GM12878 (cell line): ENCODE measurements around the gene SIRT5. TPM values are rescaled to one million over a fixed set of nuclear protein-coding genes. Genes with fewer than 3 reads are reported as not detected.

Experiments
- ATAC-seq: fragments of 200-7000 bp; cut with Tn5 transposase; 3 replicates; pipeline ENCODE4 v1.9.1; 2020; ENCODE audit warnings: mild to moderate bottlenecking, moderate library complexity
- BruUV-seq: library from RNA; stranded (reverse); fragments of 400-500 nt; replicated peaks from 2 replicates; lab custom pipeline; 2021; lab: Mats Ljungman, UMichigan
- CTCF ChIA-PET: fragments of 300-600 bp; sonication (Branson Sonifier 250); formaldehyde crosslinking; extraction: SDS; loops from one replicate; lab custom pipeline; 2021; ENCODE audit warnings: inconsistent platforms; lab: Yijun Ruan, JAX
- POLR2A ChIA-PET: fragments of 350-600 bp; formaldehyde crosslinking; extraction: SDS; loops from one replicate; lab custom pipeline; 2021; ENCODE audit warnings: inconsistent platforms; lab: Charles Lee
- RAD21 ChIA-PET: fragments of 300-600 bp; sonication (Branson Sonifier 250); formaldehyde crosslinking; loops from one replicate; lab custom pipeline; 2023; ENCODE audit warnings: antibody characterized with exemption; ENCODE audit not compliant: unreplicated experiment; lab: Charles Lee
- SMC1A ChIA-PET: fragments of 300-600 bp; sonication (Branson Sonifier 250); formaldehyde crosslinking; loops from one replicate; lab custom pipeline; 2023; ENCODE audit not compliant: unreplicated experiment, uncharacterized antibody; lab: Charles Lee
- DNase-seq: peaks from one replicate; pipeline ENCODE4 v3.0.0-alpha.2; 2011; ENCODE audit warnings: low read depth, low spot score
- FAIRE-seq: peaks from 3 replicates; lab custom pipeline; 2011; peaks lifted over from hg19 to GRCh38; lab: Jason Lieb, UNC
- H2AFZ ChIP-seq: 2 replicates; pipeline ENCODE4 v1.6.0; 2011; ENCODE audit warnings: low read depth, low read length, control low read depth; ENCODE audit not compliant: control insufficient read depth
- H3K27ac ChIP-seq: 2 replicates; pipeline ENCODE4 v1.5.1; 2011; ENCODE audit warnings: control low read depth; ENCODE audit not compliant: control insufficient read depth, insufficient read depth
- H3K27me3 ChIP-seq, 2 experiments: replicated peaks in 1 of 2; 2 replicates each; pipeline versions ENCODE4 v1.6.0 to v1.6.1; 2011; ENCODE audit warnings: low read length in 1 of 2; ENCODE audit not compliant: control insufficient read depth in 2 of 2, insufficient read depth in 2 of 2
- H3K36me3 ChIP-seq, 2 experiments: 2 replicates each; pipeline ENCODE4 v1.5.1; 2011; ENCODE audit warnings: low read length in 1 of 2; ENCODE audit not compliant: control insufficient read depth in 2 of 2, insufficient read depth in 2 of 2
- H3K4me1 ChIP-seq: 2 replicates; pipeline ENCODE4 v1.6.1; 2011; ENCODE audit warnings: mild to moderate bottlenecking, low read length, moderate library complexity, mixed read lengths; ENCODE audit not compliant: control insufficient read depth, insufficient read depth
- H3K4me2 ChIP-seq: 2 replicates; pipeline ENCODE4 v1.6.0; 2011; ENCODE audit warnings: control low read depth; ENCODE audit not compliant: control insufficient read depth, insufficient read depth
- H3K4me3 ChIP-seq: fragments of 200-600 bp; sonication (generic); 2 replicates; pipeline ENCODE4 v1.5.1; 2016
- H3K79me2 ChIP-seq: 2 replicates; pipeline ENCODE4 v1.6.0; 2011; ENCODE audit warnings: low read length; ENCODE audit not compliant: control insufficient read depth, insufficient read depth
- H3K9ac ChIP-seq: 2 replicates; pipeline ENCODE4 v1.8.0; 2011; ENCODE audit warnings: low read length, control low read depth, mixed read lengths; ENCODE audit not compliant: control insufficient read depth, insufficient read depth
- H3K9me3 ChIP-seq: replicated peaks from 3 replicates; pipeline ENCODE4 v1.5.1; 2011; ENCODE audit warnings: mild to moderate bottlenecking, low read length; ENCODE audit not compliant: control insufficient read depth, insufficient read depth
- H4K20me1 ChIP-seq: 2 replicates; pipeline ENCODE4 v1.6.0; 2011; ENCODE audit not compliant: control insufficient read depth, insufficient read depth
- BCL11A ChIP-seq: IDR thresholded peaks from 2 replicates; pipeline ENCODE4 v1.6.1; 2011; ENCODE audit warnings: low read depth, low read length
- EGR1 ChIP-seq, 2 experiments: IDR thresholded peaks; 1 replicate in 1 of 2; 2 replicates in 1 of 2; pipeline ENCODE4 v1.6.1; 2011 to 2012; ENCODE audit warnings: low read depth in 2 of 2, low read length in 2 of 2, borderline replicate concordance in 1 of 2, mild to moderate bottlenecking in 1 of 2, moderate library complexity in 1 of 2
- HCFC1 ChIP-seq: fragments of 150-350 bp; IDR thresholded peaks from 2 replicates; pipeline ENCODE4 v1.6.1; 2014; ENCODE audit warnings: low read length
- HDAC6 ChIP-seq: fragments of 200-600 bp; sonication (generic); IDR thresholded peaks from one replicate; pipeline ENCODE4 v1.8.0; 2017; ENCODE audit warnings: antibody characterized with exemption; ENCODE audit not compliant: unreplicated experiment
- IRF3 ChIP-seq: fragments of 450-650 bp; IDR thresholded peaks from 2 replicates; pipeline ENCODE4 v1.6.1; 2014; ENCODE audit warnings: mild to moderate bottlenecking
- IRF5 ChIP-seq: fragments of 450-650 bp; IDR thresholded peaks from 2 replicates; pipeline ENCODE4 v1.6.1; 2017; ENCODE audit warnings: borderline replicate concordance
- MEF2A ChIP-seq: IDR thresholded peaks from 2 replicates; pipeline ENCODE4 v1.6.1; 2011; ENCODE audit warnings: low read depth, mild to moderate bottlenecking, low read length, moderate library complexity; ENCODE audit not compliant: insufficient read depth
- PKNOX1 ChIP-seq: fragments of 450-650 bp; IDR thresholded peaks from 2 replicates; pipeline ENCODE4 v1.6.1; 2016; ENCODE audit warnings: mild to moderate bottlenecking
- PRDM15 ChIP-seq: fragments of 450-650 bp; formaldehyde crosslinking; IDR thresholded peaks from 2 replicates; pipeline ENCODE4 v1.4.0; 2020; ENCODE audit warnings: mild to moderate bottlenecking, moderate library complexity
- RAD21 ChIP-seq: IDR thresholded peaks from 2 replicates; pipeline ENCODE4 v1.6.1; 2011; ENCODE audit warnings: mild to moderate bottlenecking, low read depth, low read length, moderate library complexity; ENCODE audit not compliant: insufficient read depth
- RAD51 ChIP-seq: fragments of 450-650 bp; IDR thresholded peaks from 2 replicates; pipeline ENCODE4 v1.6.1; 2016; ENCODE audit warnings: moderate library complexity, mild to moderate bottlenecking, inconsistent platforms
- RUNX3 ChIP-seq: IDR thresholded peaks from 2 replicates; pipeline ENCODE4 v1.6.1; 2012; ENCODE audit warnings: low read length, inconsistent platforms
- ZNF207 ChIP-seq: fragments of 450-650 bp; IDR thresholded peaks from 2 replicates; pipeline ENCODE4 v1.6.1; 2014; ENCODE audit warnings: antibody characterized with exemption, mild to moderate bottlenecking, borderline replicate concordance
- WGBS: methylation state at CpG from one replicate; pipeline ENCODE4 v1.1.6; 2016; ENCODE audit warnings: low lambda C conversion rate; ENCODE audit not compliant: insufficient replicate concordance, insufficient coverage; ENCODE audit errors: missing lambda C conversion rate; 5-methylcytosine and 5-hydroxymethylcytosine counted together
- in situ Hi-C: fragments of 300-500 bp; cut with MboI; formaldehyde crosslinking; loops from 9 replicates; pipeline ENCODE4 v1.14.3; 2018; ENCODE audit warnings: mixed read lengths
- intact Hi-C: fragments of 100-400 bp; cut with micrococcal nuclease; formaldehyde crosslinking; loops from one replicate; pipeline ENCODE4 v1.14.2; 2022; ENCODE audit not compliant: unreplicated experiment
- polyA plus RNA-seq, 11 experiments: library from polyadenylated mRNA; depleted of rRNA in 4 of 11; unstranded in 6 of 11; stranded (reverse) in 5 of 11; fragments of >200 nt; fragmentation: Nextera tagmentation in 4 of 11; fragmentation: Illumina TruSeq in 1 of 11; extraction: Ambion mirVana in 4 of 11; extraction: Trizol in 1 of 11; gene quantifications; 1 replicate in 1 of 11; 2 replicates in 10 of 11; pipeline versions ENCODE4 v1.2.1 to v1.2.3, GENCODE V29; 2011 to 2016; ENCODE audit warnings: inconsistent platforms in 2 of 11, missing spikeins in 2 of 11, low read depth in 1 of 11
- total RNA-seq, 4 experiments: library from RNA; depleted of rRNA in 3 of 4; stranded (reverse); fragments of >200 nt in 3 of 4; fragmentation: Illumina TruSeq in 1 of 4; extraction: Trizol in 1 of 4; gene quantifications; 2 replicates each; pipeline versions ENCODE4 v1.2.1 to v1.2.3, GENCODE V29; 2013 to 2021

SIRT5 gene
- total and polyA plus RNA-seq, 10 of the 15 experiments (the other 5 are each of a cell fraction or from before 2014, with no cell fraction given) = 1.7 to 12.4 (median 10.0) TPM

GRCh38 chr6:13537527-13537897, 36.9 kb upstream of the SIRT5 start:
- Histone ChIP-seq H3K27me3 (no peaks in the 10 kb centered on the region), H3K4me2 (no peak overlapping the region), H3K36me3 (no peaks in the 10 kb centered on the region), H4K20me1 (no peaks in the 10 kb centered on the region), H3K4me1 (no peaks in the 10 kb centered on the region), H3K27ac (no peak overlapping the region), H3K4me3 (no peak overlapping the region), H2AFZ (no peak overlapping the region), H3K79me2 (no peaks in the 10 kb centered on the region), H3K9me3 (no peaks in the 10 kb centered on the region), H3K9ac (no peak overlapping the region)
- in situ Hi-C loops (loop anchor here (25.0 kb wide), 2 partner anchors 625 to 875 kb away; no protein-coding TSS in a partner anchor), intact Hi-C loops (loop anchor here (5.0 kb wide), 1 partner anchor 85 kb away; no protein-coding TSS in a partner anchor)
- no TSS peak for BruUV-seq
- SMC1A ChIA-PET = interaction anchor here (0.6 to 4.9 kb wide), 32 partner anchors 10 to 207 kb away, joined by 3 to 54 read pairs (median 5); partner anchors contain the start of gene SIRT5
- DNase-seq = no peak
- RAD21 ChIA-PET = interaction anchor here (0.8 to 5.0 kb wide), 26 partner anchors 9 to 529 kb away, joined by 3 to 21 read pairs (median 4); partner anchors contain the start of genes GFOD1 and SIRT5
- ATAC-seq = no peak
- FAIRE-seq = no peak
- TF ChIP-seq HDAC6 (no peak), PRDM15 (no peak), HCFC1 (no peak), PKNOX1 (no peak), IRF3 (no peak), RAD51 (no peak), MEF2A (no peak), IRF5 (no peak), RUNX3 (no peak), RAD21 (no peak), ZNF207 (no peak), EGR1 (IDR thresholded peaks at IDR 0.05; ENCODE audit: borderline replicate concordance in 1 of 2, low read depth in 2 of 2, low read length in 2 of 2) (no peak), BCL11A (no peak)
- POLR2A ChIA-PET = interaction anchor here (0.6 to 1.2 kb wide), 3 partner anchors 84 to 153 kb away, joined by 3 to 4 read pairs (median 3); no protein-coding TSS in a partner anchor
- WGBS = 16% methylated on average over 2 of the region's 2 CpGs
- CTCF ChIA-PET = interaction anchor here (0.6 to 3.9 kb wide), 40 partner anchors 8 to 529 kb away, joined by 3 to 47 read pairs (median 4); partner anchors contain the start of gene SIRT5
